Upper lobe of left lung (tissue), 4 donors: Measurements from ENCODE around the gene TRIM16.

Experiments
- POLR2A ChIP-seq, 4 donors: fragments of 450-650 bp; IDR thresholded peaks; one replicate each; pipeline ENCODE4 v1.5.1; 2016 to 2017; ENCODE audit warnings: antibody characterized with exemption in 4 of 4, mild to moderate bottlenecking in 2 of 4
- POLR2AphosphoS5 ChIP-seq, 2 donors: sonication (generic); formaldehyde crosslinking; IDR thresholded peaks; one replicate each; pipeline ENCODE4 v1.5.1; 2017; ENCODE audit warnings: antibody characterized with exemption in 2 of 2
- TF ChIP-seq, protein P1 (sequence below), 6 experiments: fragments of 450-650 bp in 4 of 6; fragments of 200-600 bp in 2 of 6; sonication (generic) in 2 of 6; IDR thresholded peaks; one replicate each; pipeline ENCODE4 v1.5.1; 2016 to 2019; ENCODE audit warnings: antibody characterized with exemption in 6 of 6

DNA sequence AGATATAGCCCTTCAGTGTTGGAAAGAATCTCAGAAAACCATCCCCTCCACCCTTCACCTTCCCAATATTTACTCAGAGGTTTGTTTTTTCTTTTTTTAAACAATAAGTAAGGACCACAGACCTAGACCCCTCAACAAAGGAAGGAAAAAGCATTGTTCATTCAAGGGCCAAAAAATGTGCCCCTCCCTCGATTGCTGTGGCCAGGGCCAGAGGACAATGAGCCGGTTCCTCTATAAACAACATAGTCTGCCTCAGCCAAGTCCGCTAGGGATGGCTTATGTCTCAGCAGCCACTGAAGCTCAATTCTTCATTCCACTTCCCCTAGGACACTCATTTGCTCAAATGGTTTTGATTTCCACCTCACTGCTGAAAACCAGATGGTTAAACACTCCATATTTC, 24.0 kb downstream of the TRIM16 start:
- no peak for TF ChIP-seq POLR2AphosphoS5 (IDR thresholded peaks at IDR 0.05)
- TF ChIP-seq, protein P1, sequence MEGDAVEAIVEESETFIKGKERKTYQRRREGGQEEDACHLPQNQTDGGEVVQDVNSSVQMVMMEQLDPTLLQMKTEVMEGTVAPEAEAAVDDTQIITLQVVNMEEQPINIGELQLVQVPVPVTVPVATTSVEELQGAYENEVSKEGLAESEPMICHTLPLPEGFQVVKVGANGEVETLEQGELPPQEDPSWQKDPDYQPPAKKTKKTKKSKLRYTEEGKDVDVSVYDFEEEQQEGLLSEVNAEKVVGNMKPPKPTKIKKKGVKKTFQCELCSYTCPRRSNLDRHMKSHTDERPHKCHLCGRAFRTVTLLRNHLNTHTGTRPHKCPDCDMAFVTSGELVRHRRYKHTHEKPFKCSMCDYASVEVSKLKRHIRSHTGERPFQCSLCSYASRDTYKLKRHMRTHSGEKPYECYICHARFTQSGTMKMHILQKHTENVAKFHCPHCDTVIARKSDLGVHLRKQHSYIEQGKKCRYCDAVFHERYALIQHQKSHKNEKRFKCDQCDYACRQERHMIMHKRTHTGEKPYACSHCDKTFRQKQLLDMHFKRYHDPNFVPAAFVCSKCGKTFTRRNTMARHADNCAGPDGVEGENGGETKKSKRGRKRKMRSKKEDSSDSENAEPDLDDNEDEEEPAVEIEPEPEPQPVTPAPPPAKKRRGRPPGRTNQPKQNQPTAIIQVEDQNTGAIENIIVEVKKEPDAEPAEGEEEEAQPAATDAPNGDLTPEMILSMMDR (IDR thresholded peaks at IDR 0.05), result no peak
- no peak for TF ChIP-seq POLR2A (IDR thresholded peaks at IDR 0.05)
